Limb (tissue), 2 donors: Measurements from ENCODE around the gene ZBTB46.
A peak's percentile ranks its signal among the peaks of the same experiment; 100 is the strongest.

Experiments
- DNase-seq, 2 donors: peaks; one replicate each; pipeline ENCODE4 v3.0.0-alpha.2; 2016; ENCODE audit errors: extremely low spot score in 2 of 2

Gene ZBTB46

GRCh38 chr20:63706852-63707557 lies 124.1 kb downstream of the ZBTB46 start:
- peak in 1 of 2 donors; percentile 58 for DNase-seq

- peak in 1 of 2 donors; percentile 23 for DNase-seq
These were observed 124.9 kb downstream of the ZBTB46 start for GRCh38 chr20:63706027-63706695.

GRCh38 chr20:63705232-63706026 lies 125.6 kb downstream of the ZBTB46 start:
- DNase-seq: no peak

GRCh38 chr20:63704749-63705117 lies 126.3 kb downstream of the ZBTB46 start:
- DNase-seq: no peak

GRCh38 chr20:63703976-63704748 lies 126.9 kb downstream of the ZBTB46 start:
- no peak for DNase-seq

- DNase-seq: no peak
These were observed 127.5 kb downstream of the ZBTB46 start for GRCh38 chr20:63703471-63703975.

- DNase-seq: no peak
These were observed 128.2 kb downstream of the ZBTB46 start for GRCh38 chr20:63702751-63703470.

- DNase-seq: no peak
These were observed 128.9 kb downstream of the ZBTB46 start for GRCh38 chr20:63702036-63702665.

- peak in 1 of 2 donors; percentile 33 for DNase-seq
These were observed 129.6 kb downstream of the ZBTB46 start for GRCh38 chr20:63701329-63702035.

GRCh38 chr20:63701051-63701328 lies 130.1 kb downstream of the ZBTB46 start:
- no peak for DNase-seq

GRCh38 chr20:63700199-63701050 lies 130.6 kb downstream of the ZBTB46 start:
- DNase-seq: no peak

GRCh38 chr20:63699466-63700198 lies 131.4 kb downstream of the ZBTB46 start:
- peak in 1 of 2 donors; percentile 45 for DNase-seq

GRCh38 chr20:63698739-63699465 lies 132.2 kb downstream of the ZBTB46 start:
- DNase-seq: peak in 1 of 2 donors; percentile 50

GRCh38 chr20:63697868-63698545 lies 133.1 kb downstream of the ZBTB46 start:
- DNase-seq: peak in 1 of 2 donors; percentile 38

GRCh38 chr20:63697357-63697867 lies 133.7 kb downstream of the ZBTB46 start:
- DNase-seq: peak in 1 of 2 donors; percentile 40

- DNase-seq: peak in 1 of 2 donors; percentile 47
These were observed 134.3 kb downstream of the ZBTB46 start, which contains the start of gene TNFRSF6B for GRCh38 chr20:63696628-63697356. TNFRSF6B (plus strand) TSS chr20:63696652; CDS start chr20:63696768, 116 bp downstream.
